GM10248 (cell line): ENCODE results near the gene MMD2.
A peak's percentile ranks its signal among the peaks of the same experiment; 100 is the strongest.

Experiments
- CTCF ChIA-PET: fragments of 300-600 bp; sonication (Branson Sonifier 250); formaldehyde crosslinking; extraction: SDS; loops from one replicate; lab custom pipeline; 2021; ENCODE audit warnings: antibody characterized with exemption; lab: Yijun Ruan, JAX
- POLR2A ChIA-PET: fragments of 350-650 bp; sonication (Branson Sonifier 250); formaldehyde crosslinking; extraction: SDS; loops from one replicate; lab custom pipeline; 2020; ENCODE audit warnings: antibody characterized with exemption; lab: Yijun Ruan, JAX
- DNase-seq: peaks from one replicate; pipeline ENCODE4 v3.0.0; 2012; ENCODE audit errors: extremely low spot score
- CTCF ChIP-seq: IDR thresholded peaks from 2 replicates; pipeline ENCODE4 v1.5.1; 2012; ENCODE audit warnings: mild to moderate bottlenecking, low read depth; ENCODE audit errors: extremely low read depth, missing control alignments, control extremely low read depth

The MMD2 gene

DNA sequence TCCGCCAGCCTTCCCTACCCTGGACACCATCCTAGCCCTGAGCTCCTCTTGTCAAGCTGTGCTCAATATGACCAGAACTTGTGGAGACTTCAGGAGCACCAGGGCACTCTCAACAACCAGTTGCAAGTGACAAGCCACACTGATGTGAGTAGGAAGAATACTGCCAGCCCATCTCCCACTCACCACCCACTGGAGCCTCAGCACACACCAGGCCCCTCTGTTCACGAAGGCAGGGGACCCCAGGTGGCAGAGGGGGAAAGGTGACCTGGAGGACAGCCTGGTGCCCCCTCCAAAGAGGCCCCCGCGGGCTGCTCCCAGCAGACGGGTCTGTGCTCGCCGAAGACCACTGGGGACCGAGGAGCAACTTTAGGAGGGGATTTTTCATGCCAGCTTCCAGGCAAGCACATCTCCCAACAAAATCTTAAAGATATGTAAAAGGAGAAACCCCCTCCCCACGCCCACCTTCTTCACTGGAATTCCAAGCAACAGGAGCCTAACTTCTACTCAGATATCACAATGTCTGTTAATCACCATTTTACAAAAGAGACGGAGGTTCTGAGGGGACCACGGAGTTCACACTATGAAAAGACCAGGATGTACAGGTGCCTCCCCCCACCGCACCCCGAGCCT, 1.0 kb downstream of the MMD2 start:
- DNase-seq = no peak
- TF ChIP-seq CTCF = no peak
- ChIA-PET POLR2A (no interaction called here), CTCF (no interaction called here)

- CTCF ChIA-PET = interaction anchor here (0.6 to 1.0 kb wide), 3 partner anchors 19 to 134 kb away, joined by 3 to 6 read pairs (median 4); no protein-coding TSS in a partner anchor
- peak; percentile 78 for DNase-seq
- POLR2A ChIA-PET = interaction anchor here (0.7 kb wide), 1 partner anchor 22 kb away, joined by 4 read pairs; no protein-coding TSS in a partner anchor
- no peak for TF ChIP-seq CTCF
These were observed 6.9 kb downstream of the MMD2 start for GRCh38 chr7:4951903-4952636.

GRCh38 chr7:4951304-4951703, 7.7 kb downstream of the MMD2 start:
- ChIA-PET CTCF (interaction anchor here (1.0 to 3.4 kb wide), 3 partner anchors 19 to 23 kb away, joined by 4 to 13 read pairs (median 6); no protein-coding TSS in a partner anchor), POLR2A (no interaction called here)
- no peak for DNase-seq
- no peak for TF ChIP-seq CTCF

- CTCF ChIA-PET = interaction anchor here (3.4 kb wide), 1 partner anchor 25 kb away, joined by 13 read pairs; no protein-coding TSS in a partner anchor
- DNase-seq = no peak
- POLR2A ChIA-PET = interaction anchor here (0.5 kb wide), 1 partner anchor 20 kb away, joined by 4 read pairs; no protein-coding TSS in a partner anchor
- no peak for TF ChIP-seq CTCF
These were observed 10.6 kb downstream of the MMD2 start for GRCh38 chr7:4948402-4948801.

DNA sequence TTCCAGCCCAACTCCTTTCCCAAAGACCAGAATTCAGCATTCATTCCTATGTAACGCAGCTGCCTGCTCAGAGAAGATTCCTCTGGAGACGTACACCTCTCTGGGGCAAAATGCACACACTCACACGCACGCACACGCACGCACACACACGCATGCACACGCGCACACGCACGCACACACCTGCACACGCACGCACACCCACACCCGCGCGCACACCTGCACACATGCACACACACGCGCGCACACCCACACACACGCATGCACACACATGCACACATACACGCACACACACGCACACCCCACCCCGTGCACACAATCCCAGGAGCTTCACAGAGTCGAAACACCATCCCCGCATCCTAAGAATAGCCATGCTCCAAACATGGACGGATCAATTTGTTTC, 13.0 kb downstream of the MMD2 start:
- ChIA-PET POLR2A (no interaction called here), CTCF (no interaction called here)
- TF ChIP-seq CTCF = no peak
- no peak for DNase-seq

DNA sequence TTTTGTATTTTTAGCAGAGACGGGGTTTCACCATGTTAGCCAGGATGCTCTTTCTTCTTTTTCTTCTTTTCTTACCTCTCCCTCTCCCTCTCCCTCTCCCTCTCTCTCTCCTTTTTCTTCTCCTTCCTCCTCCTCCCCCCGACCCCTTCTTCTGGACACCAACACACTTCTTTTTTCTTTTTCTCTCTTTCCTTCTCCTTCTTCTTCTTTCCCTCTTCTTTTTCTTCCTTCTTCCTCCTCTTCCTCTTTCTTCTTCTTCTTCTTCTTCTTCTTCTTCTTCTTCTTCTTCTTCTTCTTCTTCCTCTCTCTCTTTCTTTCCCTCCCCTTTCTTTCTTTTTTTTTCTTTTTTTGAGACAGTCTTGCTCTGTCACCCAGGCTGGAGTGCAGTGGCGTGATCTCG, 14.0 kb downstream of the MMD2 start:
- TF ChIP-seq CTCF = no peak
- ChIA-PET POLR2A (no interaction called here), CTCF (no interaction called here)
- DNase-seq = no peak
